Lung (tissue), 12 donors: ENCODE results near the gene PGLYRP4. TPM values are rescaled to one million over a fixed set of nuclear protein-coding genes. Genes with fewer than 3 reads are reported as not detected.

ENCODE experiments used
- ATAC-seq: fragments of 200-7000 bp; cut with Tn5 transposase; one replicate; pipeline ENCODE4 v1.9.1; 2020; ENCODE audit warnings: moderate number of reproducible peaks; ENCODE audit not compliant: insufficient read depth, low FRiP score
- DNase-seq, 3 donors: peaks; one replicate each; pipeline ENCODE4 v3.0.0-alpha.2; 2013 to 2017
- H3K27ac ChIP-seq, 2 donors: one replicate each; pipeline ENCODE4 v1.5.1; 2013; ENCODE audit warnings: mild to moderate bottlenecking in 2 of 2, moderate library complexity in 2 of 2, control low read depth in 1 of 2, inconsistent platforms in 1 of 2, low read depth in 1 of 2, low read length in 1 of 2
- H3K27me3 ChIP-seq, 3 donors: one replicate each; pipeline ENCODE4 v1.5.1; 2013; ENCODE audit warnings: low read length in 2 of 3; ENCODE audit not compliant: control insufficient read depth in 3 of 3, insufficient read depth in 3 of 3
- H3K36me3 ChIP-seq, 4 donors: one replicate each; pipeline ENCODE4 v1.5.1; 2013; ENCODE audit warnings: low read length in 4 of 4, mild to moderate bottlenecking in 1 of 4, moderate library complexity in 1 of 4; ENCODE audit not compliant: control insufficient read depth in 4 of 4, insufficient read depth in 4 of 4
- H3K4me1 ChIP-seq, 5 donors: one replicate each; pipeline ENCODE4 v1.5.1; 2013; ENCODE audit warnings: low read length in 5 of 5, mild to moderate bottlenecking in 2 of 5, moderate library complexity in 1 of 5; ENCODE audit not compliant: control insufficient read depth in 5 of 5, insufficient read depth in 5 of 5
- H3K4me3 ChIP-seq: one replicate; pipeline ENCODE4 v1.5.1; 2013; ENCODE audit warnings: mild to moderate bottlenecking, control low read depth, moderate library complexity
- H3K9ac ChIP-seq, 2 donors: one replicate each; pipeline ENCODE4 v1.5.1; 2013; ENCODE audit warnings: low read length in 2 of 2, control low read depth in 1 of 2; ENCODE audit not compliant: insufficient read depth in 1 of 2
- H3K9me3 ChIP-seq, 4 donors: one replicate each; pipeline ENCODE4 v1.5.1; 2013; ENCODE audit warnings: low read length in 3 of 4, mild to moderate bottlenecking in 1 of 4, moderate library complexity in 1 of 4; ENCODE audit not compliant: control insufficient read depth in 4 of 4, insufficient read depth in 3 of 4
- WGBS, 2 donors: extraction: QIAGEN DNeasy Blood & Tissue Kit; methylation state at CpG; one replicate each; pipeline ENCODE4 v1.1.7; 2013; 5-methylcytosine and 5-hydroxymethylcytosine counted together
- polyA plus RNA-seq, 2 donors: library from polyadenylated mRNA; stranded (reverse); fragments of 200-250 nt; gene quantifications; one replicate each; pipeline ENCODE4 v1.2.1, GENCODE V29; 2013
- total RNA-seq, 2 donors: library from RNA; depleted of rRNA in 1 of 2; stranded (reverse); fragments of >200 nt in 1 of 2; gene quantifications; one replicate each; pipeline ENCODE4 v1.2.1, GENCODE V29; 2014 to 2021
- TF ChIP-seq, protein P1 (sequence below): IDR thresholded peaks from 2 replicates; pipeline ENCODE4 v1.5.1; 2012; ENCODE audit warnings: mild to moderate bottlenecking; ENCODE audit errors: control extremely low read depth, extremely low read depth
- donor health status: control.
- donor health status: control.
- donor health status: Bipolar disorder and iron deficiency.
- donor health status: healthy.
- donor health status: DM: yes; HTN: yes; CAD: no.

Gene PGLYRP4
- total and polyA plus RNA-seq, 4 donors = 0.18 to 3.1 (median 1.0) TPM

GRCh38 chr1:153344718-153345025 lies 4.0 kb downstream of the PGLYRP4 start:
- TF ChIP-seq, protein P1, sequence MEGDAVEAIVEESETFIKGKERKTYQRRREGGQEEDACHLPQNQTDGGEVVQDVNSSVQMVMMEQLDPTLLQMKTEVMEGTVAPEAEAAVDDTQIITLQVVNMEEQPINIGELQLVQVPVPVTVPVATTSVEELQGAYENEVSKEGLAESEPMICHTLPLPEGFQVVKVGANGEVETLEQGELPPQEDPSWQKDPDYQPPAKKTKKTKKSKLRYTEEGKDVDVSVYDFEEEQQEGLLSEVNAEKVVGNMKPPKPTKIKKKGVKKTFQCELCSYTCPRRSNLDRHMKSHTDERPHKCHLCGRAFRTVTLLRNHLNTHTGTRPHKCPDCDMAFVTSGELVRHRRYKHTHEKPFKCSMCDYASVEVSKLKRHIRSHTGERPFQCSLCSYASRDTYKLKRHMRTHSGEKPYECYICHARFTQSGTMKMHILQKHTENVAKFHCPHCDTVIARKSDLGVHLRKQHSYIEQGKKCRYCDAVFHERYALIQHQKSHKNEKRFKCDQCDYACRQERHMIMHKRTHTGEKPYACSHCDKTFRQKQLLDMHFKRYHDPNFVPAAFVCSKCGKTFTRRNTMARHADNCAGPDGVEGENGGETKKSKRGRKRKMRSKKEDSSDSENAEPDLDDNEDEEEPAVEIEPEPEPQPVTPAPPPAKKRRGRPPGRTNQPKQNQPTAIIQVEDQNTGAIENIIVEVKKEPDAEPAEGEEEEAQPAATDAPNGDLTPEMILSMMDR = no peak
- 28 to 37% methylated on average over 3 of the region's 3 CpGs for WGBS, 2 donors
- Histone ChIP-seq H3K4me3 (no peak overlapping the region), H3K9ac (no peak overlapping the region), H3K27me3 (peaks cover 0 to 10% (median 0%) of the 10 kb centered on the region in 3 donors), H3K36me3 (no peaks in the 10 kb centered on the region), H3K27ac (no peak overlapping the region), H3K9me3 (peaks cover 0 to 2% (median 0%) of the 10 kb centered on the region in 4 donors), H3K4me1 (peaks cover 0 to 11% (median 0%) of the 10 kb centered on the region in 5 donors)
- DNase-seq = no peak
- no peak for ATAC-seq

DNA sequence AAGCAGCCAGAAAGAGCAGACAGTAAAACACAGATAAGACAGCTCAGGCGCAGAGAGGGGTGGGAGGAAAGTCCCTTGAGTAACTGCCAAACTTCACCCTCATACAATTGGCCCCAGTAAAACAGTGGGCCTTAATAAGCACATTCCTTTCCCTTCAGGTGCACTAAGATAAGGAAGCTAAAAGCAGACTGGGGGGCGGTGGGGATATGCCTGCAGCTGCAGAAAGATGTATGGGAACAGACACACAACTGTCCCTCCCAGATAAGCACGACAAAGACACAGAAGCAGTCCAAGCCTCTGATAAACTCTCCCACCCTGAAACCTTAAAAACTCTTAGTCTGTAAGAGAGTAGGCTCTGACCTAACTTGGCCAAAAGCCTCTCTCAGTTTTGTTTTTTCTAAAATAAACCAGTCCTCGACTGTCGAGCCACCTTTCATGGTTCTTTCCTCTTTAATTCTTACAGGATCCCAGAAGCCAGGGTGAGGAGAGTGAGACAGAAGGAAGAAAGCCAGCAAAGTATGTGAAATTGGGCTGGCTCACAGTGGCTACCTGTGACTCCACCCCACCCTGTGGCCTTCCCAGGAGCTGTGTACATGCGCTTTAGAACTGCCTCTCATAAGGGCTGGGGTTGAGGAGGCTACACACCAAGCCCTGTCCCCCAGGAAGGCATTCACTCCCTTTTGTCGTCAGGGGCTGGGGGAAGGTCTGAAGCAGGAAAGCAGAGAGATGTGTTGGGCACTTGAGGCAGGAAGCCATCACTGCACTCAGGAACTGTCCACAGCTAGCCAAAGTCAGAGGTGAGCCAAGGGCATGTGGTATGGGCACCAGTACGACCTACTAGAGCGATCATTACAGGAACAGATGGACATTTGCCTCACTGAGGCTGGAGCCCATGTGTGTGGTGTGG lies 4.6 kb downstream of the PGLYRP4 start:
- TF ChIP-seq, protein P1 = no peak
- DNase-seq (no peak), ATAC-seq (no peak)
- WGBS, 2 donors = 34 to 38% methylated on average over 9 of the region's 9 CpGs
- H3K27ac ChIP-seq = no peak overlapping the region
- peaks cover 0 to 11% (median 0%) of the 10 kb centered on the region in 5 donors for H3K4me1 ChIP-seq
- H3K9ac ChIP-seq = no peak overlapping the region
- H3K27me3 ChIP-seq = peaks cover 0 to 8% (median 0%) of the 10 kb centered on the region in 3 donors
- H3K36me3 ChIP-seq = no peaks in the 10 kb centered on the region
- no peaks in the 10 kb centered on the region for H3K9me3 ChIP-seq
- H3K4me3 ChIP-seq = no peak overlapping the region

DNA sequence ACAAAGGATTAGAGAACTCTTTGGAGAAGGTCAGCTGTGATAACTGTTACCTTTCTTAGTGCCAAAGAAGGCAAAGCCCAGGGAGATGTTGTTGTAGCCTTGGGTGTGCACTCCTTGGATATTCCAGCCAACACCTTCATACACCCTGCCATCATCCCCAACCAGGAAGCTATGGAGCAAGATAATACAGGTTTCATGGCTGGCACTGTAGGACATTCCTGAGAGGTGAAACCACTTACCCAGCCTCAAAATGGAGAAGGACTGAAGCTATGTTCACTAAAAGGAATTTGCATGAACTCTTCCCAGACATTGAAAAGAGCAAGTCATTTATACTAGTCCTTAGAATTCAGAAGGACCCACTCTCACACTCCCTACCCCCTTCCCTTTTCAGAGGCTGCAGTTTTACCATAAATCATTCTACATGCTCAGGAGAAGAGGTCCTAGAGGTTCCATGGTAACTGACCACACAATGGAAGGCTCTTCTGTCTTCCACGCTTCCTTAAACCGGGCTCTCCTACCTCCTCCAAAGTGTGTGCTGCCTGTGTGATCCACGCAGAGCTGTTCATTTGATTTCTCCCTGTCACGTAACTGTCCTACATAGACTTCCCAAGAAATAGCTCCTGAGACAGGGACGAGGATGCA lies 5.5 kb downstream of the PGLYRP4 start:
- Histone ChIP-seq H3K4me3 (no peak overlapping the region), H3K36me3 (no peaks in the 10 kb centered on the region), H3K4me1 (peaks cover 0 to 11% (median 0%) of the 10 kb centered on the region in 5 donors), H3K27ac (no peak overlapping the region), H3K9me3 (no peaks in the 10 kb centered on the region), H3K27me3 (peaks cover 0 to 5% (median 0%) of the 10 kb centered on the region in 3 donors), H3K9ac (no peak overlapping the region)
- DNase-seq = no peak
- TF ChIP-seq, protein P1 = no peak
- ATAC-seq = no peak
- WGBS, 2 donors = 30 to 38% methylated on average over 5 of the region's 5 CpGs
